HG02852 (cell line): ENCODE measurements around the gene ZNRF1.
"Not testable (repeated sequence)": the region's sequence is repeated elsewhere in the genome, so short reads cannot be mapped to it uniquely, and the experiment has no call there.

Experiments
- ATAC-seq: cut with Tn5 transposase; IDR thresholded peaks from one replicate; pipeline ENCODE4 v1.9.1; 2021; ENCODE audit warnings: mild to moderate bottlenecking, moderate library complexity; ENCODE audit not compliant: unreplicated experiment

ZNRF1 gene

DNA sequence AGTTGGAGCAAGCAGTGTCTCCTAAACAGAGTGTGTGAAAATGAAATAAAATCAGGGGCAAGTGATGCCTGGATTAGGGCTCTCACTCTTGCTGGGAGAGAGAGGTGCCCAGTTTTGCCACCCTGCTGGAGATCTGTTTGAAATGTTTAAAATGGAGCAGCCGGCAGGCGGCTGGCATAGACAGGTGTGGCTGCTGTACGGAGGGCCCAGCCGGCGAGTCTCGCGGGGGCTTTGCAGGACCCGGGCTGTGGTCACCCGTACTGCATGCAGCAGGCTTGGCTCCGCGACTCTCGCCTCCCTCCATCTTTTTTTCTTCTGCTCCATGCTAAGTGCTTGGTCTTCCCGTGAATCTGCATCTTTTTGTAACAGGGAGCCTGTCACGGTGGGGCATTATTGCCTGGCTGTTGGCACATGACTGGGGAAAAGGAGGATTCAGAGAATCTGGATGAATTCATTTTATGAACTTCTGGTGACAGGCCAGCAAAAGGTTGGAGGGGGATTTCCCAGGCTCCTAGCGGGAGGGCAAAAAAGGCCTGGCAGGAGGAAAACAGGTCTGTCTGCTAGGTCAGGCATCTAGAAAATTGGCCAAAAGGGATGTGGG is 1.8 kb downstream of the ZNRF1 start:
- ATAC-seq: no peak

DNA sequence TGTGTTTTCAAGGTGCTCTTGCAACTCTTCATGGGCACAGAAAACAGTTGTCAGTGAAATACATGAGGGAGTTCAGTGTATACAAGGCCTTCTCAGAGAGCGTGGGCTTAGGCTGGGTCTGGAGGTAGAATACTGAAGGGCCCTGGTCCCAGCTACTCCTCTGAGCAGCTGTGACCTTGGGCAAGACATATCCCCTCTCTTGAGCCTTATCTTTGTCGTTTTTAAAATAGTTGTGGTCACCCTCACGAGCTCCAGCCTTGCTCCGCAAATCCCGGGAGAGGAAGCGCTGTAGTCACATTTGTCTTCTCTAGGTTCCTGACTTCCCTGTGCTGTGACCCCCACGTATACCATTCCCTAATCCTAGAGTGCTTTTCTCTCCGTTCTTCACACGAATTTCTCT is 3.6 kb downstream of the ZNRF1 start:
- no peak for ATAC-seq

DNA sequence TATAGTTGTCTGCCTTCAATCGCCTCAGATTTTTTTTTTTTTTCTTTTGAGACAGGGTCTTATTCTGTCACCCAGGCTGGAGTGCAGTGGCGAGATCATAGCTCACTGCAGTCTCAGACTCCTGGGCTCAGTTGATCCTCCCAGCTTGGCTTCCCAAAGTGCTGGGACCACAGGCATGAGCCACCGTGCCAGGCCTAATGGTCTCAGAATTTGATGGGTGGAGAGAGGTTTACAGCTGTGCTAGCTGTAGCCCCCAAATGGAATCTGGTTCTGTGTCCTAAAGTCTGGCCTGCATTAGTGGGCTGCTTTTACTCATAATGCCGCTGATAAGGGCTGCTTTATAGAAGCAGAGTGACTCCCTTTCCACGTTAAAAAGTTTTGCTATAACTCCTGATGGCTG is 5.1 kb downstream of the ZNRF1 start:
- no peak for ATAC-seq

DNA sequence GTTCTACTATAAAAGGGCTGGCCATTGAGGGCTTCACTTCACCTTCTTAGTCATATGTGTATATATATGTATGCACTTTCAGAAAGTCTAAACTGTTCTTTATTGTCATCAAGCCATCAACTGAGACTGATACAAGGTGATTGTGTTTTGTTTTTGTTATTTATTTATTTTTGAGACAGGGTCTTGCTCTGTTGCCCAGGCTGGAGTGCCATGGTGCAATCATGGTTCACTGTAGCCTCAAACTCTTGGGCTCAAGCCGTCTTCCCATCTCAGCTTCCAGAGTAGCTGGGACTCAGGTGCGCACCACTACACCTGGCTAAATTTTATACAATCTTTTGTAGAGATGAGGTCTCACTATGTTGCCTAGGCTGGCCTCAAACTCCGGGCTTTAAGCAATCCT is 5.6 kb downstream of the ZNRF1 start:
- no peak for ATAC-seq

DNA sequence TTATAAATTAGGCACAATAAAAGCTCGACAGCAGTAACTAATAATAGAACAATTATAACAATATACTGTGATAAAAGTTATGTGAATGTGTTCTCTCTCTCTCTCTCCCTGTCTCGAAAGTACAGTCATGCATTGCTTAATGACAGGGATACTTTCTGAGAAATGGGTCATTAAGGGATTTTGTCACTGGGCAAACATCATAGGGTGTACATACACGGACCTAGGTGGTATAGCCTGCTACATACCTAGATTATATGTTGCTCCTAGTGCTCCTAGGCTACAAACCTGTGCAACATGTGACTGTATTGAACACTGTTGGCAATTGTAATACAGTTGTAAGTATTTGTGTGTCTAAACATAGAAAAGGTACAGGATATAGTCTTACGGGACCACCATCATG is 6.9 kb downstream of the ZNRF1 start:
- no peak for ATAC-seq

DNA sequence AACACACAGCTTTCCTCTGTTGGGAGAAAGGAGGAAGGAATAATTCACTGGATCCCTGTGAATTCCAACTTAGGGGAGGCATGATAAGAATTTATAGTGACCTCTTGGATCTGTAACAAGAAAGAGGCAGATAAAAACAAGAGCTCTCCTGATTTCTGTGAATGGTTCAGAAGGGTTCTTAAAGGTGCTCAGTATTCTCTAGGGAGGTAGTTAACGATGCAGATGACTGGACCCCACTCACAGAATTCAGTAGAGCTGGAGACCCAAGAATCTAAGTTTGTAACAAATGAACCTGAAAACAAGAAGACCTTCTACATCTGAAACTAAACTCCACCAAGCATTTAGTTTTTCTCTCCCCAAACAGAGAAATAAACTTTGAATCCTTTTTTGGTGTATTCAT is 8.6 kb downstream of the ZNRF1 start:
- ATAC-seq: no peak

DNA sequence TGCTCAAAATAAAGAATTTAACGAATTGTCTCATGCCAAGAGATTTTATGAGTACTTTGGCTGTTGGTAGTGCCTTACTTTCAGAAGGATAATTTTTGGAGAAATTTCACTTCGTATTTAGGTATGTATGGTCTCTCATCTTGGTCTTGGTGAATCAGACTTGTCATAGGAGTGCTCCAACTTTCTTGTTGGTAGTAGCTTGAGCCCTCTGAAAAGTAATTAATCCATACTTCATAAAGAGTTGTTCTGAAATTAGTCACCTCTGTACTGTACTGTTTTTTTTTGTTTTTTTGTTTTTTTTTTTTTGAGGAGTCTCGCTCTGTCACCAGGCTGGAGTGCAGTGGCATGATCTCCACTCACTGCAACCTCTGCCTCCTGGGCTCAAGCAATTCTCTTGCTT is 11.6 kb downstream of the ZNRF1 start:
- no peak for ATAC-seq

DNA sequence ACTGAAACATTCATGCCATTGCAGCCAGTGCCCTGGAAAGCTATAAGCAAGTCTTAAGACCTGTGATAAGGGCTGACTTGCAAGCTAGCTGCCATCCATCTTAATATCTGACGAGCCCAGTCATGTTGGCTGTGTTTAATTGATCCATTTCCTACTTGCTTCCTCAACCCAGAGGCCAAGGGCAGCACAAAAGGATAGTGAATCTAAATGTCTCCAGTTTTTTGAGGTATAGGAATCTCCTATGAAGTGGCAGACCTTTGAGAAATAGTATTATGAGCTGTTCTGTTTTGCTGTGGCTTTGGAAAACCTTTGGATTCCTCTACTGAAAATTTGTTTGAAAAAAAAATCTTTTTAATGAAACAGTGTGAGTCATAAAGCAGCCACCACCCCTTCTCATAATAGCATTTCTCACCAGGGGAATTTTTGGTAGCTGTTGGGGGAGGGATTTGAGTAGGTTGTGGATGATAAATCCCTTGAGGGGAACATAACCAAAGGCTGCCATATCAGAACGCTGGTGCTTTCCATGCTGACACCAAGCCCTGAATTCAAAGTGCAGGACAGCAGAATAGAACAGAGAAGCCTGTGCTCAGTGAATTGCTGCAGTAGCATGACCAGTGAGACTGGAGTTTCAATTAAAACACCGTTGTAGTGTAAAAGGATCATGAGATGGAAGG is 12.9 kb downstream of the ZNRF1 start:
- ATAC-seq: peak; percentile 79

DNA sequence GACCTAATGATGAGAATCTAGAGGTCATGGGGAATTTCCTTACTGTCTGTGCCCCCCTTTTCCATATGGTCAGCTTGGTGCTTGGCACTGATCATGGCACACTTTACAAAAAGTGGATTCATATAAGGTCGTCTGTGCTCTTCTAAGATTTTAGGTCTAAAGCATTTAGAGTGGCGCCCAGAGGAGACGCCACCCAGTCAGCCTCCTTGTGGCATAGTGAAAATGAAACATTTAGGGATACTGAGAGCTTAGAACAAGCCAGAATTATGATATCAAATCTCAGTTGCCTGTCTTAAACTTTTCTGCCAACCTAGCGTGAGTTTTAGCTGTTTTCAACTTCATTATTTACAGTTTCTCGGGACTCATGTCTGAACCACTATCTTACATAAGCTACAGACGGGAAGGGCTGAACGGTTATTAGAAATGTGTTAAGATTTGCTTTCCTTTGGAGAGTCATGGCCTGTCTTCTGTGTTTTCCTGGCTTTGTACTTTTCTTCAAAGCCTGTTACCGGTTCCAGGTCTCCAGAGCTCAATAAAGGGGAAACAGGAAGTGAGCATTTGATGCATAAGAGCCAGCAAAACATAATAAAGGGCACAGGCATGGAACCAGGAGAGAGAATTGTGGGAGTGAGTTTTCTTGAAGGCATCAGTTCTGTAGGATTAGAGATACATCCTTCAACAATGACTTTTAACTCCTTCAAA is 13.7 kb downstream of the ZNRF1 start:
- ATAC-seq: peak; percentile 9

DNA sequence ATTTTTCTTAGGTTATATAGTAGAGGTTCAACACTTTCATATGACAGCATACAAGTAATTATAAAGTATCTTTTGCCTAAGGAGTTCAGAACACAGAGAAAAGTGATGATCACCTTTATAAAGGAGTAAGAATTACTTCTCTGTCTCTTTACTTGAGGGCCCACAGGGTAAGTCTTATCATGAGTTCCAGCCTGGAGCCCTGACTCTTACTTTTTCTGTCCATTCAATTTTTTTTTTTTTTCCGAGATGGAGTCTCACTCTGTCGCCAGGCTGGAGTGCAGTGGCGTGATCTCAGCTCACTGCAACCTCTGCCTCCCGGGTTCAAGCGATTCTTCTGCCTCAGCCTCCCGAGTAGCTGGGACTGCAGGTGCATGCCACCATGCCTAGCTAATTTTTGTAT is 14.3 kb downstream of the ZNRF1 start:
- ATAC-seq: not testable (repeated sequence)

DNA sequence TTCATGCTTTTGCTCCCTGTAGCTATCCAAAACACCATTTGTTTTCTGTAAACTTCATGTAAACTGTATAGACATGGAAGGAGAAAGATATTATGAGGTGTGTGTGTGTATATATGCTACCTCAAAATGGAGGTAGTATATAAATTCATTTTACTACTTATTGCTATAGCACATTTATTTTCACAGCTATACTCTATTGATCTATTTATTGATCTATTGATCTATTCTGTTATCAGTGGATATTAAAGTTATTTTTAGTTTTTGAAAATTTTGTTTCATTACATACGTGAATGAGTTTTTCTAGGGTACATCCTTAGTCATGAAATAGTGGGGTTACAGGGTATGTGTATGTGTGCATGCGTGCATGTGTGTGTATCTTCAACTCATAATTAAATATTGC is 15.5 kb downstream of the ZNRF1 start:
- ATAC-seq: no peak

DNA sequence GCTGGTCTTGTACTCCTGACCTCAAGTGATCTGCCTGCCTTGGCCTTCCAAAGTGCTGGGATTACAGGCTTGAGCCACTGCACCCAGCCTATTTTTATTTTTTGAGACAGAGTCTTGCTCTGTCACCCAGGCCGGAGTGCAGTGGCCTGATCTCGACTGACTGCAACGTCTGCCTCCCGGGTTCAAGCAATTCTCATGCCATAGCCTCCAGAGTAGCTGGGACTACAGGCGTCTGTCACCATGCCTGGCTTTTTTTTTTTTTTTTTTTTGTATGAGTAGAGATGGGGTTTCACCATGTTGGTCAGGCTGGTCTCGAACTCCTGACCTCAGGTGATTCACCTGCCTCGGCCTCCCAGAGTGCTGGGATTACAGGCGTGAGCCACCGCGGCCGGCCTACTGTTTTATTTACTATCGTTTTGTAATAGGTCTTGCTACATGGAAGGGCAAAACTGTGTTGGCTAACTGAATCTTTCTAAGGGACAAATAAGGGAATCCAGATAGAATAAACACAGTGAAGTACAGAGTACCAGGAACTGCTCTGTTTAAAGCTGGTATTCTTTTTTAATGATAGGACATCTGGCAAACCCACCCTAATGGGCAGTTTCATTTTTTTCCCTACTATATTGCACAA is 17.7 kb downstream of the ZNRF1 start:
- ATAC-seq: not testable (repeated sequence)

DNA sequence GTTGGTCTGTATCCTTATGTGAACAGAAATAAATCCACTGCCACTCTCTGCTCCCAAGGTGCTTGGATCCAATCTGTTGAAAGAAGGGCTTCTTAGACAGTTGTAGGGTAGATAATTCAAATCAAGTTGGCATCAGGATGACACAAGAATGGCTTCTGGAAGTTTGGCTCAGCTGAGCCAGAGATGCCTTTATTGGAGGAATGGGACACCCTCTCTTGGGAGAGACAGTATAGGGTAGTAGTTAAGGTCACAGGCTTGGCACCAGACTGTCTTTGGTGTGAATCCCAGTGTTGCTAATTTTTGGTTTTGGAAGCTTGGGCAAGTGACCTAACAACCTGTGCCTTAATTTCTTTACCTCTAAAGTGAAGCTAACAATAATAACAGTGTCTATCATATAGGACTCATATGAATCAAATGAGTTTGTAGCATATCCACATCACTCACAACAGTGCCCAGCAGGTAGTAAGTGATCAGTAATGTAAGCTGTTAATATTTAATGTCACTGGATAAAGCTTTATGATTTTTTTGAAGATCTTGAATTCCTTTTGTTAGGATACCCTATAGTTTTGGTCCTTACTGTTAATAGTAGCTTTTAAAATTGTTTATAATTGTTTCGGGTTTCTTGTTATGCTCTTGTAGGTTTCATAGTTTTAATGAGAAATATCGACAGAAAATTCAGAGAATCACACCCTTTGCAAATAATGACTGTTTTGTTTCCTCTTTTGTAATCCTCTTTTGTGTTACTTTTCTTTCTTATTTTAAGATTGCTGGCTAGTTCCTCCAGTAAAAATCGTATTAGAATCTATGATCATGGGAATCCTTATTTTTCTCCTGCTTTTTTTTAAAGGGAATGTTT is 19.1 kb downstream of the ZNRF1 start:
- ATAC-seq: no peak

DNA sequence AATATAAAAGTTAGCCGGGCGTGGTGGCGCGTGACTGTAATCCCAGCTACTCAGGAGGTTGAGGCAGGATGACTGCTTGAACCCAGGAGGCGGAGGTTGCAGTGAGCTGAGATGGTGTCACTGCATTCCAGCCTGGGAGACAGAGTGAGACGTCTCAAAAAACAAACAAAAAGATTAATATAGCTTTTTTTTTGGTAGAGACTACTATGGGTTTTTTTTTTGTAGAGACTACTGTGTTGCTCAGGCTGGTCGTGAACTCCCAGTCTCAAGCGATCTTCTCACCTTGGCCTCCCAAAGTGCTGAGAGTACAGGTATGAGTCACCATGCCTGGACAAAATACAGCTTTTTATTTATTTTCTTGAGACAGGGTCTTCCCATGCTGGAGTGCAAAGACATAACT is 20.2 kb downstream of the ZNRF1 start:
- ATAC-seq: peak; percentile 60

DNA sequence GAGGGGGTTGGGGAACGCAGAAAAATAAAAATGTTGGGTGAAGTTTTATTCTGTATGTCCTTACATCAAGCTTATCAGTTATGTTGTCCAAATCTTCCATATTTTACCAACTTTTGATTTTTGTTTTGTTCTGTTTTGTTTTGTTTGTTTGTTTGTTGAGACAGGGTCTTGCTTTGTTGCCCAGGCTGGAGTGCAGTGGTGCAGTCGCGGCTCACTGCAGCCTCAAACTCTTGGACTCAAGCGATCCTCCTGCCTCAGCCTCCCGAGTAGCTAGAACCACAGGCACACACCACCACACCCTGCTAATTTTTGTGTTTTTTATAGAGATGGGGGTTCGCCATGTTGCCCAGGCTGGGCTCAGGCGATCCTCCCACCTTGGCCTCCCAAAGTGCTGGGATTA is 20.8 kb downstream of the ZNRF1 start:
- ATAC-seq: no peak

DNA sequence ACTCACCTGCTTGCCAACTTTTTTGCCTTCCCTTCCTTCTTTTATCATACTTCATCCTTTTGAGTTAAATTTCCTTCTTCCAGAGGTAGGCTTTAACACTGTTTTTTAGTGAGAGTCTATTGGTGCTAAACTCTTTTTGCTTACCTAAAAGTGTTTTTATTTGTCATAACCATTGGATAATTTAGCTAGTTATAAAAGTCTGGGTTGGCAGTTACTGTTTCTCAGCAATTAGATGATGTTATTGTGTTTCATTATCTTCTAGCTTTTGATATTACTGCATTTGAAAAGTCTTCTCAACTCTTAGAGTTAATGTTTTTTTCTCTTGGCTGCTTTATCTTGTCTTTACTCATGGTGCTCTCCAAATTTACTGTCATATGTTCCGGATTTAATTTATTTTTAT is 22.6 kb downstream of the ZNRF1 start:
- ATAC-seq: no peak

DNA sequence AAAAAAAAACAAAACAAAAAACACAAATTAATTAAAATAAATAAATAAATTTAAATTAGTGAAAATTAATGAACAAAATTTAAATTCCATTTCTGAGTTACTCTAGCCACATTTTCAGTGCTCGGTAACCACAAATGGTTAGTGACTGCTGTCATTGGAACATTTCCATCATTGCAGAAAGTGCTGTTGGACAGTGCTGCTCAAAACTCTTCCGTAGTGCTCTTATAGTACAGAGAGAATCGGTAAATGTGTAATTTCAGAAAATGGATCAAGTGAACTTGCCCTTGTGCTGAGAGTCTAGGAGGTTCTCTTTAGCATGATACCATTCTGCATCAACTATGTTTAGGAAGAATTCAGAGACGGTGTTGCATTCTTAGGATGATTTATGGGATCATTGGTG is 23.7 kb downstream of the ZNRF1 start:
- no peak for ATAC-seq

DNA sequence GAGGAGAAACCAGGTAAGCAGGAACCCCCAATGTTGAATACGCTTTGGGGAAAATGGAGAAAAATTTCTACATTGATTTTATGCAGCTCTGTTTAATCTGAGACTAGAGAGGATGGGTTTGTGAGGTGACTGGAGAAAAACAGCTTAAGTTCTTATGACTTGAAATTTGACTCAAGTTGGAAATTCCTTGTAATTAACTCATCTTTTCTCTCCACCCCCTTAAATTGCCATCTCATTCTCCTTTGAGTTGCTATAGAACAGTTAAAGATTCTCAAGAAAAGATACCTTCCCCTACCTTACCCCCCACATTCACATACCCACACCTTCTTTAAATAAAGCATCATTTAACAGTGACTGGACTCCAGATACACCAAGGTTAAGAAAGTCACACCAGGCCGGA is 24.2 kb downstream of the ZNRF1 start:
- no peak for ATAC-seq

DNA sequence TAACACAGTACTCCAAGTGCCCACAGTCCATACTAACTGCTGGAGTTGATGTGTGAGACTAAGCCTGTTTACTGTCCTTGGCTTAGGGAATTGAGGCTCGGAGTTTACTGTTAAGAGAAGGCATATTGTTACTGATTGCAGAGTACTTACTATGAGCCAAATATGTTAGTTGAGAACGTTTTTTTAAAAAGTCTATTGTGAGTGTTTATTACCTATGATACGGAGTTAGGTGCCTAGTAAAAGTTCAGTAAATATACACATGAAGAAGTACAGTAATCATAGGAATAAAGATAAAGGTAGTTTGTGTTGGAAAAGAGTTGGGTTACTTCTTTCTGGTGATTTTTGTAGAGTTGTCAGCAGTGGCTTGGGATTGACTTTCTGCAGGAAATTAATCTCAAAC is 25.4 kb downstream of the ZNRF1 start:
- no peak for ATAC-seq

DNA sequence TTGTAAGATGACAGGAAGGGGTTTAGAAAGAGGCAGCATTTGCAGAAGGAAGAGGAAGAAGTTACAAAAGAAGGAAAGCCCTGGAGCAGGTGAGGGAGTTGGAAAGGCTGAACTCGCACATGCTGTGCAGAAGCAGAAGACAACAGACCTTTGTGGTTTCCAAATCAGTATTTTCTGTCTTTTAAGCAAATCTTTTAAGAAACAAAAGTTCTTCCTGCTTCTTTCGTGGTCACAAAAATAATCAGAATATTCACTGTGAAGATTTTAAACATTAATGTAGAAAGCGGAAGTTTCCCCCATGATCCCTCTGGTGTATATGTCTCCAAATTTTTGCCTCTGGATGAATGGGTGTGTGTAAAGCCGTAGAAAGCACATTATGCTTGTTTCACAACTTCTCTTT is 25.8 kb downstream of the ZNRF1 start:
- no peak for ATAC-seq

DNA sequence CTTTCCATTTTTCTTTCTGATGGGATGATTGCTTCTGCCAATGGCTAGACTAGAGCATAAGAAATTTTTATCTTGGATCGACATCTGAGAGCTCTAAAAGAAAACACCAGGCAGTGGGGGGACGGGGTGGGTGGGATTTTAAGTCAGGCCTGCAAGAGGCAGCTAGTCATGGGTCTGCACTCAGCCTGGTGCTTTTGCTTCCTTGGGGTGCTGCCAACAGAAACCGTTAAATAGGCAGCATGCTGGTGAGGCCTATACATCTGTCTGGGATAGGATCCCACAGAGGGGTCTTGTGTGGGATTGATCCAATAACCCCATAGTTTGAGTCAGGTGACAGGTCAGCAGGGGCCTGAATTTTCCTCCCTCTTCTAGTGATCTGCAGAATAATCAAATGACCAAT is 26.9 kb downstream of the ZNRF1 start:
- no peak for ATAC-seq
